ENCODE results near the gene OR52K1. TPM values are rescaled to one million over a fixed set of nuclear protein-coding genes. Genes with fewer than 3 reads are reported as not detected.
"Not testable (repeated sequence)": the region's sequence is repeated elsewhere in the genome, so short reads cannot be mapped to it uniquely, and the experiment has no call there.

OR52K1 gene
- total and polyA plus RNA-seq, 7 donors: 0.14 TPM; not detected in 6

- intact Hi-C loops (cut with DNase I): no loop called here
- WGBS, 2 donors: 67 to 81% methylated on average over 4 of the region's 4 CpGs
- no peak overlapping the region for H3K4me3 ChIP-seq
- no peaks in the 10 kb centered on the region for H3K36me3 ChIP-seq
- no peak for DNase-seq
- no peak overlapping the region for H3K27ac ChIP-seq
- no peak for TF ChIP-seq POLR2A (IDR thresholded peaks at IDR 0.05)
- TF ChIP-seq POLR2AphosphoS5 (IDR thresholded peaks at IDR 0.05): no peak
- TF ChIP-seq CTCF (IDR thresholded peaks at IDR 0.05): no peak
- no peak for TF ChIP-seq EP300 (IDR thresholded peaks at IDR 0.05)
- no peaks in the 10 kb centered on the region for H3K4me1 ChIP-seq
- H3K9me3 ChIP-seq: no peaks in the 10 kb centered on the region
- no peaks in the 10 kb centered on the region for H3K27me3 ChIP-seq
These were observed 1.7 kb upstream of the OR52K1 start for GRCh38 chr11:4480577-4481239.

GRCh38 chr11:4481240-4481582, 1.2 kb upstream of the OR52K1 start:
- Histone ChIP-seq H3K27ac (no peak overlapping the region), H3K9me3 (no peaks in the 10 kb centered on the region), H3K36me3 (no peaks in the 10 kb centered on the region), H3K4me3 (no peak overlapping the region), H3K27me3 (no peaks in the 10 kb centered on the region), H3K4me1 (no peaks in the 10 kb centered on the region)
- no peak for DNase-seq
- TF ChIP-seq CTCF (IDR thresholded peaks at IDR 0.05): no peak
- intact Hi-C loops (cut with DNase I): no loop called here

GRCh38 chr11:4484310-4484709, 1.9 kb downstream of the OR52K1 start:
- no peak overlapping the region for H3K4me3 ChIP-seq
- H3K27me3 ChIP-seq: no peaks in the 10 kb centered on the region
- no peak for DNase-seq
- no peaks in the 10 kb centered on the region for H3K36me3 ChIP-seq
- WGBS, 2 donors: 67 to 75% methylated on average over 4 of the region's 4 CpGs
- no peaks in the 10 kb centered on the region for H3K4me1 ChIP-seq
- TF ChIP-seq POLR2A (IDR thresholded peaks at IDR 0.05): no peak
- intact Hi-C loops (cut with DNase I): no loop called here
- no peaks in the 10 kb centered on the region for H3K9me3 ChIP-seq
- H3K27ac ChIP-seq: no peak overlapping the region

- H3K27ac ChIP-seq; DNase-seq; H3K9me3 ChIP-seq; H3K36me3 ChIP-seq; H3K4me3 ChIP-seq; intact Hi-C loops (cut with DNase I); H3K4me1 ChIP-seq; H3K27me3 ChIP-seq: not testable (repeated sequence)
- 88 to 92% methylated on average over 2 of the region's 2 CpGs for WGBS, 2 donors
These were observed 9.0 kb downstream of the OR52K1 start for GRCh38 chr11:4491405-4491804.

- 86 to 90% methylated on average over 4 of the region's 4 CpGs for WGBS, 2 donors
- intact Hi-C loops (cut with DNase I): no loop called here
These were observed 9.6 kb downstream of the OR52K1 start for GRCh38 chr11:4491878-4492606.

More at GRCh38 chr11:4491878-4492606, 9.6 kb downstream of the OR52K1 start:
- Histone ChIP-seq H3K27ac (no peak overlapping the region), H3K4me3 (no peak overlapping the region), H3K4me1 (peaks cover 0 to 4% (median 0%) of the 10 kb centered on the region in 4 donors), H3K9me3 (no peaks in the 10 kb centered on the region), H3K36me3 (no peaks in the 10 kb centered on the region), H3K27me3 (no peaks in the 10 kb centered on the region)
- DNase-seq: no peak
- TF ChIP-seq EP300 (IDR thresholded peaks at IDR 0.05) (no peak), POLR2A (IDR thresholded peaks at IDR 0.05) (no peak), POLR2AphosphoS5 (IDR thresholded peaks at IDR 0.05) (no peak), CTCF (IDR thresholded peaks at IDR 0.05) (no peak)
